Liver (tissue), 9 donors: ENCODE results near the gene ANKRD60. TPM values are rescaled to one million over a fixed set of nuclear protein-coding genes. Genes with fewer than 3 reads are reported as not detected.

Experiments
- DNase-seq: peaks from one replicate; pipeline ENCODE4 v3.0.0-alpha.2; 2017; ENCODE audit warnings: low spot score
- H3K27ac ChIP-seq, 2 donors: one replicate each; pipeline ENCODE4 v1.7.0; 2013; ENCODE audit warnings: inconsistent platforms in 2 of 2, low read length in 2 of 2, control low read depth in 1 of 2, low read depth in 1 of 2, mild to moderate bottlenecking in 1 of 2
- H3K27me3 ChIP-seq, 4 donors: one replicate each; pipeline versions ENCODE4 v1.6.1 to v1.7.0; 2013; ENCODE audit warnings: low read length in 3 of 4, inconsistent platforms in 1 of 4, mild to moderate bottlenecking in 1 of 4, moderate library complexity in 1 of 4; ENCODE audit not compliant: control insufficient read depth in 4 of 4, insufficient read depth in 4 of 4
- H3K36me3 ChIP-seq, 4 donors: one replicate each; pipeline versions ENCODE4 v1.6.1 to v1.7.0; 2013; ENCODE audit warnings: low read length in 3 of 4, mild to moderate bottlenecking in 3 of 4, low read depth in 1 of 4, moderate library complexity in 1 of 4; ENCODE audit not compliant: control insufficient read depth in 4 of 4, insufficient read depth in 3 of 4
- H3K4me1 ChIP-seq, 4 donors: one replicate each; pipeline versions ENCODE4 v1.6.1 to v1.7.0; 2013; ENCODE audit warnings: low read length in 3 of 4, mild to moderate bottlenecking in 3 of 4, moderate library complexity in 1 of 4; ENCODE audit not compliant: control insufficient read depth in 4 of 4, insufficient read depth in 4 of 4
- H3K4me3 ChIP-seq, 3 donors: one replicate each; pipeline versions ENCODE4 v1.6.1 to v1.7.0; 2013; ENCODE audit warnings: low read length in 3 of 3, control low read depth in 1 of 3, low read depth in 1 of 3, mild to moderate bottlenecking in 1 of 3
- H3K9ac ChIP-seq, 2 donors: one replicate each; pipeline ENCODE4 v1.7.0; 2013; ENCODE audit warnings: low read length in 2 of 2, mild to moderate bottlenecking in 2 of 2, moderate library complexity in 2 of 2, control low read depth in 1 of 2, low read depth in 1 of 2
- H3K9me3 ChIP-seq, 4 donors: one replicate each; pipeline versions ENCODE4 v1.6.1 to v1.7.0; 2013; ENCODE audit warnings: low read length in 3 of 4; ENCODE audit not compliant: control insufficient read depth in 4 of 4
- ATF3 ChIP-seq: IDR thresholded peaks from 2 replicates; pipeline ENCODE4 v1.6.1; 2016; ENCODE audit warnings: antibody characterized with exemption
- EGR1 ChIP-seq, 2 donors: IDR thresholded peaks; 2 replicates each; pipeline ENCODE4 v1.6.1; 2016 to 2018; ENCODE audit warnings: antibody characterized with exemption in 2 of 2, low read depth in 2 of 2
- FOXA1 ChIP-seq: IDR thresholded peaks from 2 replicates; pipeline ENCODE4 v1.6.1; 2016; ENCODE audit warnings: antibody characterized with exemption
- HNF4A ChIP-seq, 2 donors: conservative IDR thresholded peaks; 2 replicates each; pipeline ENCODE4 v1.6.1; 2016; ENCODE audit warnings: antibody characterized with exemption in 2 of 2, mild to moderate bottlenecking in 2 of 2
- JUND ChIP-seq, 2 donors: IDR thresholded peaks; 2 replicates each; pipeline ENCODE4 v1.6.1; 2016; ENCODE audit warnings: antibody characterized with exemption in 2 of 2
- MAX ChIP-seq: IDR thresholded peaks from 2 replicates; pipeline ENCODE4 v1.6.1; 2016; ENCODE audit warnings: antibody characterized with exemption
- NR2F2 ChIP-seq: IDR thresholded peaks from 2 replicates; pipeline ENCODE4 v1.6.1; 2016; ENCODE audit warnings: antibody characterized with exemption
- REST ChIP-seq: IDR thresholded peaks from 2 replicates; pipeline ENCODE4 v1.6.1; 2016; ENCODE audit warnings: antibody characterized with exemption, mild to moderate bottlenecking
- YY1 ChIP-seq: IDR thresholded peaks from 2 replicates; pipeline ENCODE4 v1.6.1; 2016; ENCODE audit warnings: antibody characterized with exemption, mild to moderate bottlenecking
- ZBTB33 ChIP-seq: IDR thresholded peaks from 2 replicates; pipeline ENCODE4 v1.6.1; 2016; ENCODE audit warnings: antibody characterized with exemption
- WGBS: extraction: QIAGEN DNeasy Blood & Tissue Kit; methylation state at CpG from one replicate; pipeline ENCODE4 v1.1.7; 2013; 5-methylcytosine and 5-hydroxymethylcytosine counted together
- polyA plus RNA-seq, 2 donors: library from polyadenylated mRNA; stranded (reverse) in 1 of 2; unstranded in 1 of 2; fragments of 200-250 nt in 1 of 2; fragments of >200 nt in 1 of 2; fragmentation: Nextera tagmentation in 1 of 2; extraction: Ambion mirVana in 1 of 2; gene quantifications; one replicate each; pipeline versions ENCODE4 v1.2.1 to v1.2.3, GENCODE V29; 2013 to 2015
- total RNA-seq, 2 donors: library from RNA; depleted of rRNA; stranded (reverse); fragments of >200 nt; gene quantifications; one replicate each; pipeline ENCODE4 v1.2.3, GENCODE V29; 2014
- donor health status: healthy.
- donor health status: healthy.
- donor health status: healthy.
- donor health status: healthy.
- donor health status: healthy.

Gene ANKRD60
- total and polyA plus RNA-seq, 4 donors = not detected

GRCh38 chr20:58242824-58243223 lies 14.4 kb upstream of the ANKRD60 start:
- no peaks in the 10 kb centered on the region for H3K27me3 ChIP-seq
- no peaks in the 10 kb centered on the region for H3K9me3 ChIP-seq
- no peak overlapping the region for H3K4me3 ChIP-seq
- peaks cover 0 to 17% (median 10%) of the 10 kb centered on the region in 4 donors for H3K36me3 ChIP-seq
- H3K27ac ChIP-seq = no peak overlapping the region
- 97% methylated on average over 5 of the region's 5 CpGs for WGBS
- TF ChIP-seq REST = no peak
- no peak for TF ChIP-seq FOXA1
- no peak for TF ChIP-seq MAX
- TF ChIP-seq ZBTB33 = no peak
- TF ChIP-seq YY1 = no peak
- no peak for TF ChIP-seq HNF4A (conservative IDR thresholded peaks at IDR 0.05)
- no peak for TF ChIP-seq ATF3
- H3K4me1 ChIP-seq = no peaks in the 10 kb centered on the region
- DNase-seq = no peak
- no peak overlapping the region for H3K9ac ChIP-seq

GRCh38 chr20:58241766-58242465 lies 13.5 kb upstream of the ANKRD60 start:
- no peak for DNase-seq
- TF ChIP-seq HNF4A (conservative IDR thresholded peaks at IDR 0.05) = no peak
- TF ChIP-seq ZBTB33 = no peak
- no peak for TF ChIP-seq NR2F2
- TF ChIP-seq EGR1 (IDR thresholded peaks at IDR 0.05; ENCODE audit: low read depth in 2 of 2) = no peak
- TF ChIP-seq JUND (IDR thresholded peaks at IDR 0.05) = no peak
- TF ChIP-seq REST = no peak
- TF ChIP-seq ATF3 = no peak
- Histone ChIP-seq H3K27ac (no peak overlapping the region), H3K4me3 (no peak overlapping the region), H3K9me3 (no peaks in the 10 kb centered on the region), H3K27me3 (no peaks in the 10 kb centered on the region), H3K4me1 (peaks cover 0 to 2% (median under 1%) of the 10 kb centered on the region in 4 donors), H3K9ac (no peak overlapping the region), H3K36me3 (peaks cover 0 to 14% (median 9%) of the 10 kb centered on the region in 4 donors)
- 95% methylated on average over 6 of the region's 6 CpGs for WGBS
